HG02852 (cell line): ENCODE data around the gene MSH3.
"Not testable (repeated sequence)": the region's sequence is repeated elsewhere in the genome, so short reads cannot be mapped to it uniquely, and the experiment has no call there.

Experiments
- ATAC-seq: cut with Tn5 transposase; IDR thresholded peaks from one replicate; pipeline ENCODE4 v1.9.1; 2021; ENCODE audit warnings: mild to moderate bottlenecking, moderate library complexity; ENCODE audit not compliant: unreplicated experiment

MSH3 gene

GRCh38 chr5:80705216-80705769 is 50.8 kb downstream of the MSH3 start:
- ATAC-seq = no peak

- no peak for ATAC-seq
These were observed 51.3 kb downstream of the MSH3 start for GRCh38 chr5:80705801-80706200.

DNA sequence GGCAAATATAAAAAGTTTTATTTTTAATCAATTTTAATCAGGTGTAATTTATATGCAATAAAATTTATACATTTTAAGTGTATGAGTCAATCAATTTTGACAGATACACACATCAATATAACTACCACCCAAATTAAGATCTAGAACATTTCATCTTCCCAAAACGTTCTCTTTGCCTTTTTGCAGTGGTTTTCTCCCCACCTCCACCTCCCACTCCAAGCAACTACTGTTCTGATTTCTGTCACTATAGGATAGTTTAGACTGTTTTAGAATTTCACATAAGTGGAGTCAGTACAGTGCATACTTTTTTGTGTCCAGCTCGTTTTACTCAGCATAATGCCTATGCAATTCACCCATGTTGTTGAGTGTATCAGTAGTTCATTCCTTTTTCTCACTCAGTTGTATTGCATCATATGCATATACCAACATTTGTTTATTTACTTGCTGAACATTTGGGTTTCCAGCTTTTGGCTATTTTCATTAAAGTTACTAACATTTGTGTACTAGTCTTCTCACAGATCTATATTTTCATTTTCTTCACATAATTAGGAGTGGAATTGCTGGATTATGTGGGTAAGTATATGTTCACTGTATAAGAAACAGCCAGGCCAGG is 52.5 kb downstream of the MSH3 start:
- ATAC-seq = no peak

- no peak for ATAC-seq
These were observed 53.2 kb downstream of the MSH3 start for GRCh38 chr5:80707645-80708044.

DNA sequence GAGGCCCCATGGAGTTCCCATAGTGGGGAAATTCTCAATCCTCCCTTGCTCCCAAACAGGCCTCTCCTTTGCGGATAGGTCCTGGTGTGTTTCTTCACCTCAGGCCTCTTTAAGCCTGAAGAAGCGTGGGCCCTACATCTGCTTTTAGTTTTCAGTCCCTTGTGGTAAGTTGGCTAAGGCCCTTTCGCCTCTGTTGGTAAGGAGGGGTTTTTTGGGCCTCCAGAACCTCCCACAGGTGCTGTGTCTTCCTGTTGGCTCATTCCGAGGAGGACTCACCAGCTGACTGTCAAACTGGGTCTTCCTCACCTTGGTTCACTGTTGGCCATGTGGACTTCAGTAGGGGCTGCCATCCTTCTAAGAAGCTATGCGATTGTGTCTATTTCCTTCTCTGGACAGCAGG is 56.8 kb downstream of the MSH3 start:
- ATAC-seq = no peak

DNA sequence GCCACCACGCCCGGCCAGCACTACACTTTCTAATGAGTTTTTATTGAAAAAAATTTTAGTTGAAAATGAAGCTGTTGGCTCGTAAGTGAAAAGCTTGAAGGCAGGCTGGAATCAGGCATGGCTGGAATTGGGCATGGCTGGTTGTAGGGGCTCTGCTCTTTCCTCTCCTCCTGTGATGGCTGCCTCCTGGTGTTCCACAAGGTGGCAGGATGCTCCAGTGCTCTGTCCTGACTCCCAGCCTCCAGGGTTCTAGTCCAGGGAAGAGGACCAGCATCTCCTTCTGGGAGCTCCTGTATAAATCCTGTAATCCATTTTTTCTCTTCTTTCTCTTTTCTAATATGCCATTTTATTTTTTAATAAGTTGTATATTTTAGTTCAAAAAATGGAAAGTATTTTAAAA is 57.5 kb downstream of the MSH3 start:
- no peak for ATAC-seq

DNA sequence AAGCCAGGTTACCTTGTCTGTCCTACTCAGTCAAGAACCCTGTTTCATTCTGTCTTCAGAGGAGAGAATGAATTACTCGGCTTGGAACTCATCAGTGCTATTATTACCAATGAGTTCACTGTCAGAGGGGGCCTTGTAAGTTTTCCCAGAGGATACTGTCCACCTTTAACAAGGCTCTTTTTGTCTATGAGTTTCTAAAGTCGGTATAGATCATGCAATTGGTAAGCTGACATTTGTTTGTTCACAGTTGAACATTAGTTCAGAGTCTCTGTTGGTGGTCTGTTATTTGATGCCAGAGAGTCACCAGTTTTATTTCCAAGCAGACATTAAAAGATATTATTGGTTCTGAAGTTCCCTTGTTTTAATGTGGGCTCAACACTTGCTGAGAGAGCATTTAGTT is 58.5 kb downstream of the MSH3 start:
- ATAC-seq = no peak

GRCh38 chr5:80713631-80714030 is 59.2 kb downstream of the MSH3 start:
- ATAC-seq = no peak

GRCh38 chr5:80714570-80715298 is 60.3 kb downstream of the MSH3 start:
- ATAC-seq = no peak

DNA sequence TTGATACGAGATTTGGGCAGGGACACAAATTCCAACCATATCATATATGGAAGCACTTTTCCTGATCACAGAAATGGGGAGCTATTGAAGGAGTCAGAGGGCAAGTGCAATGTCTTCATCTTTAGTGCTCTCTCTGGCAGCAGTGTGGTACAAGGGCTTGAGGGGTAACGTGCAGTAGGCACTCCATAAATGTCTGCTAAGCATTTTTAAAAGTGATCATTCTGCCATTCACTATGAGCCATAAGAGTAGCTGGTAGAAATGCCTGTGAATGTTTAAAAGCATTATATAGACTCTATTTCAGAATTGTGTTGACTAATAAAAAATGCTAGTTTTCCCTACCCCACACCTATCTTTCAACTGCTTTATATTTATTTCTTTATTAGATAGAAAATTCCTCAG is 61.4 kb downstream of the MSH3 start:
- no peak for ATAC-seq

- no peak for ATAC-seq
These were observed 65.7 kb downstream of the MSH3 start for GRCh38 chr5:80720181-80720580.

DNA sequence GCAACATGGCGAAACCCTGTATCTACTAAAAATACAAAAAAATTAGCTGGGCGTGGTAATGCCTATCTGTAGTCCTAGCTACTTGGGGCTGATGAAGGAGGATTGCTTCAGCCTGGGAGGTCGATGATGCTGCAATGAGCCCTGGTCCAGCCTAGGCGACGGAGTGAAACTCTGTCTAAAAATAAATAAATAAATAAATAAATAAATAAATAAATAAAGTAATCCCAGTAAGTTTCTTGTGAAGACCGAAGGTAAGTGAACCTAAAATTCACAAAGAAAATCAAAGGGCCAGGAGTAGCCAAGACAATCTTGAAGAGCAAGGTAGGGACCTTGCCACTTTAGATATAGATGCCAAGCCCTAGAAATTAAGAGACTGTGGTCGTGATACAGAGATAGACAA is 68.5 kb downstream of the MSH3 start:
- ATAC-seq = no peak

GRCh38 chr5:80725446-80725845 is 71.0 kb downstream of the MSH3 start:
- no peak for ATAC-seq

- no peak for ATAC-seq
These were observed 82.3 kb downstream of the MSH3 start for GRCh38 chr5:80736730-80737129.

GRCh38 chr5:80738466-80738865 is 84.0 kb downstream of the MSH3 start:
- no peak for ATAC-seq

DNA sequence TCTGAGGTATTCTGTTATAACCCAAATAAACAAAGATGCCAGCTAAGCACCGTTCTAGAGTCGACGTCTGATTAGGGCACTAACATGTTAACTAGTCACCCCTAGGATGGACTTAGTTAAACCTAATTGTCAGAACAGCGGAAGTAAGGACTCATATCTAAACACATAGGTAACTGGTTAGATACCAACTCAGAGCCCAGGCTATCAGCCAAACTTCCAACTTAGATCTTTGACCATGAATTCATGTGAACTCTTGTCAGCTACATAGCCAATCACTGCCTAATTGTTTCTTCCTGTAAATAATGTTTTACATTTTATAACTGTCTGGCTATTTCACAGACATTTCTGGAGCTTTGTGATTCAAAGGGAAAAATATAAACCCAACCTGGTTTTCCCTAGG is 84.6 kb downstream of the MSH3 start:
- no peak for ATAC-seq

GRCh38 chr5:80739496-80739895 is 85.0 kb downstream of the MSH3 start:
- no peak for ATAC-seq

DNA sequence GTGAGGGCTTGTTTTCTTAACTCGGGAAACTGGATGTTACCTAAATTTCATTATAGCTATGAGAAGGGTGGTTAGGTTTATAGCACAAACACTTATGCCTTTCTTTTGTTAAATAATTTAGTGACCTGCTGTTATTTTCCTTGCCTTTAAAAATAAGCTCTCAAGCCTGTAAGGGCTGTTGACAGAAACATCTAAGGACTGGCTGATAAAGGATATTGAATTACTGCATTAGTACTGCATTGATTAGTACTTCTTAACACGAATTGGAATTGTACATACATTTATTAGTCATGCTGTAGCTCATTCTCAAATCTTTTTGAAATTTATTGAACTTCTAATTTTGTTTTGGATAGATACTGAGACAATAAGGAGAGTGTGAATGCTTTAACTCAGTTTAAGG is 85.4 kb downstream of the MSH3 start:
- no peak for ATAC-seq

GRCh38 chr5:80740488-80740887 is 86.0 kb downstream of the MSH3 start:
- not testable (repeated sequence) for ATAC-seq

GRCh38 chr5:80740999-80741398 is 86.5 kb downstream of the MSH3 start:
- ATAC-seq = no peak

DNA sequence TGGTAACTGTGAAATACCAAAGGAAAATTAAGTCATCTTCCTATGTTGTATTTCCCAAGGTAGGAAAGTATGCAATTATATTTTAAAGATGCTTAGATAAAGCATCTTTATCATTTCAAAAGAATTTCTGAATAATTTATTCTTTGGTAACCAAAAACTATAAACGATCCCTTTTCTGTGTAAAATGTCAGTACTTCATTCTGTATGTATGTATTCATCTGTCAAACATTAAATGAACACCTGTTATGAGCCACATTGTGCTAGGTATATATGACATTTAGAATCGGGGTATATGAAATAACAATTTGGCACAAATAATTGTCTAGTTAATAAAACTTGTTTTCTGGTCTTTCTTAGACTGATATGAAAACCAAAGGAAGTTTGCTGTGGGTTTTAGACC is 89.7 kb downstream of the MSH3 start:
- no peak for ATAC-seq

DNA sequence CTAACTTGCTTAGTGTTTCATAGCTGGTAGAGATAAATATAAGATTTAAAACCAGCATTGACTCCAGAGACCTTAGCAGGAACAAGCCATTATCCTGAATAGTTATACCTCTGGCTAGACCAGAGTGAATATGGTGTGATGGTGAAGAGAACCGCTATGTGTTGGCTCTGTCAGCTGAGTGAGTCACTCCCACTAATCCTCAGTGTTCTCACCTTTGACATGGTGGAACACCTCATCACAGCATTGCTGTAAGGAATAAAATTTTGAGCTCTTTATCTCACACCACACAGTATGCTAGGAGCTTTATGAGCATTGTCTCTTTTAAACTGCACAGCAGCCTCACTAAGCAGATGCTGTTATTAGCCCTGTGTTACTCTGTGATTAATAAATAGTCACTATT is 91.0 kb downstream of the MSH3 start:
- ATAC-seq = no peak

DNA sequence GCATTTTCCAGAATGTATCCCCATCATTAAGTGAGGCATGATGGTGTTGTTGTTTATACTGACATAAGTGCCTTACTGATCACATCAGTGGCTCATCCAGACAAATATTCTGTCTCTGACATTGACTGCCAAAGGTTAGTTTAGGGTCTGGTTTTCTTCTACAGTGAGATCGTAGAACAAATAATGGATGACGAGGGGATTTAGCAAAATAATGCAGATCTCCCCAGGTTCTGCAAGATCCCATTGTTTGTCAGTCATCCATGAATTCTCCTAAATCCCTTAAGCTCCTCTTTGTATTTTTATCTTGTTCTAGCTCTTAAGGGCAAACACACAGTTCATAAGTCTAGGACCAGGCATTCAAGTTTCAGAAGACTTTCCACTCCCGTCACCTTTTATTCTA is 93.5 kb downstream of the MSH3 start:
- ATAC-seq = no peak
